Mammary epithelial cell (primary cell): ENCODE data around the gene PHLDA2.

Source experiments
- CTCF ChIP-seq, 2 donors: IDR thresholded peaks in 1 of 2; conservative IDR thresholded peaks in 1 of 2; 2 replicates each; pipeline ENCODE4 v1.5.1; 2011 to 2012; ENCODE audit warnings: inconsistent platforms in 2 of 2, low read length in 2 of 2, mild to moderate bottlenecking in 2 of 2, control low read depth in 1 of 2, low read depth in 1 of 2; ENCODE audit not compliant: insufficient read depth in 1 of 2; ENCODE audit errors: extremely low read depth in 1 of 2
- EZH2 ChIP-seq: IDR thresholded peaks from 2 replicates; pipeline ENCODE4 v1.6.1; 2012; ENCODE audit warnings: low read length, inconsistent platforms, borderline replicate concordance

- TF ChIP-seq EZH2 (no peak), CTCF (conservative IDR thresholded peaks at IDR 0.05 in 1 of 2, IDR thresholded peaks at IDR 0.05 in 1 of 2; ENCODE audit: extremely low read depth in 1 of 2, insufficient read depth in 1 of 2, low read depth in 1 of 2, low read length in 2 of 2) (no peak)
Measured at GRCh38 chr11:2904153-2905052, 24.8 kb downstream of the PHLDA2 start.
